Fibroblast of lung (primary cell): ENCODE measurements around the gene IL20. TPM values are rescaled to one million over a fixed set of nuclear protein-coding genes. Genes with fewer than 3 reads are reported as not detected.

ENCODE experiments used
- DNase-seq, 2 donors: peaks; one replicate each; pipeline versions ENCODE4 v3.0.0 to v3.0.0-alpha.2; 2010; ENCODE audit warnings: low read depth in 2 of 2
- H2AFZ ChIP-seq: 2 replicates; pipeline ENCODE4 v1.5.1; 2012; ENCODE audit warnings: low read length, control low read depth, inconsistent platforms
- H3K27ac ChIP-seq: 2 replicates; pipeline ENCODE4 v1.5.1; 2011; ENCODE audit warnings: low read length, control low read depth; ENCODE audit not compliant: insufficient read depth
- H3K27me3 ChIP-seq: 2 replicates; pipeline ENCODE4 v1.5.1; 2011; ENCODE audit warnings: mild to moderate bottlenecking, low read length; ENCODE audit not compliant: control insufficient read depth, insufficient read depth
- H3K36me3 ChIP-seq: 2 replicates; pipeline ENCODE4 v1.5.1; 2011; ENCODE audit warnings: low read length; ENCODE audit not compliant: control insufficient read depth, insufficient read depth
- H3K4me1 ChIP-seq: 2 replicates; pipeline ENCODE4 v1.5.1; 2011; ENCODE audit warnings: low read length; ENCODE audit not compliant: control insufficient read depth, insufficient read depth; ENCODE audit errors: extremely low read depth
- H3K4me2 ChIP-seq: 2 replicates; pipeline ENCODE4 v1.5.1; 2011; ENCODE audit warnings: low read length, control low read depth; ENCODE audit not compliant: insufficient read depth; ENCODE audit errors: extremely low read depth
- H3K4me3 ChIP-seq, 4 experiments: fragments of 200-600 bp in 1 of 4; sonication (generic) in 1 of 4; replicated peaks in 1 of 4; 2 replicates each; pipeline ENCODE4 v1.5.1; 2011 to 2016; ENCODE audit warnings: low read length in 4 of 4, low read depth in 3 of 4, mild to moderate bottlenecking in 3 of 4, control low read depth in 2 of 4, inconsistent platforms in 1 of 4, mixed read lengths in 1 of 4; ENCODE audit not compliant: insufficient read depth in 1 of 4; ENCODE audit errors: control extremely low read depth in 1 of 4
- H3K79me2 ChIP-seq: 2 replicates; pipeline ENCODE4 v1.5.1; 2012; ENCODE audit warnings: mild to moderate bottlenecking, low read length, inconsistent platforms; ENCODE audit not compliant: control insufficient read depth, insufficient read depth
- H3K9ac ChIP-seq: 2 replicates; pipeline ENCODE4 v1.5.1; 2011; ENCODE audit warnings: mild to moderate bottlenecking, low read length, control low read depth; ENCODE audit not compliant: insufficient read depth
- H3K9me3 ChIP-seq: 2 replicates; pipeline ENCODE4 v1.5.1; 2012; ENCODE audit warnings: low read depth, low read length; ENCODE audit not compliant: control insufficient read depth, insufficient read depth
- H4K20me1 ChIP-seq: 2 replicates; pipeline ENCODE4 v1.5.1; 2011; ENCODE audit warnings: low read length; ENCODE audit not compliant: control insufficient read depth, insufficient read depth; ENCODE audit errors: extremely low read depth
- CTCF ChIP-seq, 2 donors: IDR thresholded peaks in 1 of 2; conservative IDR thresholded peaks in 1 of 2; 1 replicate in 1 of 2; 2 replicates in 1 of 2; pipeline ENCODE4 v1.5.1; 2011 to 2012; ENCODE audit warnings: low read length in 2 of 2, control low read depth in 1 of 2, inconsistent platforms in 1 of 2, low read depth in 1 of 2, mild to moderate bottlenecking in 1 of 2
- EZH2 ChIP-seq: IDR thresholded peaks from 2 replicates; pipeline ENCODE4 v1.5.1; 2012; ENCODE audit warnings: low read length, control low read depth, mild to moderate bottlenecking; ENCODE audit errors: missing control alignments
- polyA plus RNA-seq, 2 donors: library from polyadenylated mRNA; depleted of rRNA in 1 of 2; stranded (reverse) in 1 of 2; unstranded in 1 of 2; fragments of >200 nt; gene quantifications; 2 replicates each; pipeline ENCODE4 v1.2.1, GENCODE V29; 2011 to 2012; ENCODE audit warnings: missing spikeins in 1 of 2
- total RNA-seq: library from RNA; depleted of rRNA; stranded (reverse); fragments of >200 nt; gene quantifications from 2 replicates; pipeline ENCODE4 v1.2.1, GENCODE V29; 2014

Gene IL20
- total and polyA plus RNA-seq, 2 donors (not counting 1 experiment from before 2014, with no cell fraction given) = not detected

- Histone ChIP-seq H3K27me3 (no peaks in the 10 kb centered on the region), H3K36me3 (no peaks in the 10 kb centered on the region), H3K9ac (no peak overlapping the region), H2AFZ (no peak overlapping the region), H3K9me3 (no peaks in the 10 kb centered on the region), H3K79me2 (no peaks in the 10 kb centered on the region), H3K4me2 (no peak overlapping the region), H3K4me1 (no peaks in the 10 kb centered on the region), H3K4me3 (no peak overlapping the region), H3K27ac (no peak overlapping the region), H4K20me1 (no peaks in the 10 kb centered on the region)
- TF ChIP-seq EZH2 (no peak), CTCF (conservative IDR thresholded peaks at IDR 0.05 in 1 of 2, IDR thresholded peaks at IDR 0.05 in 1 of 2; ENCODE audit: low read depth in 1 of 2, low read length in 2 of 2) (no peak)
- no peak for DNase-seq
Measured at GRCh38 chr1:206867239-206867638, 1.8 kb downstream of the IL20 start.

GRCh38 chr1:206867716-206868115 is 2.3 kb downstream of the IL20 start:
- Histone ChIP-seq H2AFZ (no peak overlapping the region), H3K4me1 (no peaks in the 10 kb centered on the region), H3K36me3 (no peaks in the 10 kb centered on the region), H3K4me3 (no peak overlapping the region), H4K20me1 (no peaks in the 10 kb centered on the region), H3K27me3 (no peaks in the 10 kb centered on the region), H3K9ac (no peak overlapping the region), H3K9me3 (no peaks in the 10 kb centered on the region), H3K27ac (no peak overlapping the region), H3K4me2 (no peak overlapping the region), H3K79me2 (no peaks in the 10 kb centered on the region)
- TF ChIP-seq CTCF (conservative IDR thresholded peaks at IDR 0.05 in 1 of 2, IDR thresholded peaks at IDR 0.05 in 1 of 2; ENCODE audit: low read depth in 1 of 2, low read length in 2 of 2) (no peak), EZH2 (no peak)
- no peak for DNase-seq

GRCh38 chr1:206868264-206868663 is 2.8 kb downstream of the IL20 start:
- H3K4me2 ChIP-seq = no peak overlapping the region
- H3K36me3 ChIP-seq = no peaks in the 10 kb centered on the region
- no peaks in the 10 kb centered on the region for H3K9me3 ChIP-seq
- no peaks in the 10 kb centered on the region for H3K27me3 ChIP-seq
- H3K79me2 ChIP-seq = no peaks in the 10 kb centered on the region
- no peak overlapping the region for H3K27ac ChIP-seq
- no peak for DNase-seq
- H4K20me1 ChIP-seq = no peaks in the 10 kb centered on the region
- TF ChIP-seq CTCF (conservative IDR thresholded peaks at IDR 0.05 in 1 of 2, IDR thresholded peaks at IDR 0.05 in 1 of 2; ENCODE audit: low read depth in 1 of 2, low read length in 2 of 2) (no peak), EZH2 (no peak)
- no peak overlapping the region for H3K4me3 ChIP-seq
- H2AFZ ChIP-seq = no peak overlapping the region
- no peak overlapping the region for H3K9ac ChIP-seq
- H3K4me1 ChIP-seq = no peaks in the 10 kb centered on the region
